H1 (cell line): ENCODE results near the gene F5. TPM values are rescaled to one million over a fixed set of nuclear protein-coding genes. Genes with fewer than 3 reads are reported as not detected.

Source experiments
- CTCF ChIA-PET: fragments of 300-600 bp; sonication (Branson Sonifier 250); formaldehyde crosslinking; loops from one replicate; lab custom pipeline; 2021; ENCODE audit not compliant: partially characterized antibody; lab: Charles Lee
- POLR2A ChIA-PET: fragments of 300-600 bp; sonication (Branson Sonifier 250); formaldehyde crosslinking; loops from one replicate; lab custom pipeline; 2021; ENCODE audit warnings: inconsistent platforms; ENCODE audit not compliant: partially characterized antibody; lab: Charles Lee
- DNase-seq, 2 experiments: peaks; one replicate each; pipeline versions ENCODE4 v3.0.0 to v3.0.0-alpha.2; 2010 to 2022; ENCODE audit warnings: low spot score in 2 of 2, low read depth in 1 of 2, mixed read lengths in 1 of 2
- FAIRE-seq: peaks from 2 replicates; lab custom pipeline; 2011; peaks lifted over from hg19 to GRCh38; lab: Jason Lieb, UNC
- H2AFZ ChIP-seq: 2 replicates; pipeline ENCODE4 v1.8.1; 2012; ENCODE audit warnings: low read length, inconsistent platforms
- H2AK5ac ChIP-seq: 2 replicates; pipeline ENCODE4 v1.6.1; 2013; ENCODE audit warnings: low read depth, low read length
- H2BK120ac ChIP-seq: replicated peaks from 2 replicates; pipeline ENCODE3; 2013; ENCODE audit warnings: low read depth, low read length, inconsistent platforms
- H2BK12ac ChIP-seq: 2 replicates; pipeline ENCODE4 v1.6.1; 2013; ENCODE audit warnings: low read depth, low read length
- H2BK15ac ChIP-seq: 2 replicates; pipeline ENCODE4 v1.6.1; 2013; ENCODE audit warnings: low read length
- H2BK20ac ChIP-seq: 2 replicates; pipeline ENCODE4 v1.6.1; 2013; ENCODE audit warnings: low read length
- H2BK5ac ChIP-seq: 2 replicates; pipeline ENCODE4 v1.6.1; 2013; ENCODE audit warnings: low read depth, low read length
- H3K14ac ChIP-seq: 2 replicates; pipeline ENCODE4 v1.6.1; 2013; ENCODE audit warnings: inconsistent platforms; ENCODE audit not compliant: insufficient read length
- H3K18ac ChIP-seq: 2 replicates; pipeline ENCODE4 v1.6.1; 2013; ENCODE audit warnings: low read length; ENCODE audit errors: extremely low read depth
- H3K23ac ChIP-seq: 2 replicates; pipeline ENCODE4 v1.6.1; 2013; ENCODE audit warnings: inconsistent platforms; ENCODE audit not compliant: insufficient read length
- H3K23me2 ChIP-seq: 2 replicates; pipeline ENCODE4 v1.6.1; 2013; ENCODE audit warnings: low read depth, low read length
- H3K27ac ChIP-seq: 2 replicates; pipeline ENCODE4 v1.6.1; 2011; ENCODE audit warnings: low read depth, low read length, inconsistent platforms
- H3K27me3 ChIP-seq, 4 experiments: replicated peaks in 1 of 4; 1 replicate in 1 of 4; 2 replicates in 3 of 4; pipeline versions ENCODE4 v1.6.1 to v1.8.1; 2011 to 2013; ENCODE audit warnings: low read length in 3 of 4, mild to moderate bottlenecking in 3 of 4, inconsistent platforms in 2 of 4, mixed read lengths in 2 of 4, moderate library complexity in 1 of 4; ENCODE audit not compliant: control insufficient read depth in 3 of 4, insufficient read depth in 3 of 4; ENCODE audit errors: extremely low read depth in 1 of 4
- H3K36me3 ChIP-seq, 4 experiments: 2 replicates each; pipeline versions ENCODE4 v1.6.1 to v1.8.1; 2011 to 2013; ENCODE audit warnings: mild to moderate bottlenecking in 4 of 4, low read length in 3 of 4, moderate library complexity in 2 of 4, control low read depth in 1 of 4, inconsistent platforms in 1 of 4; ENCODE audit not compliant: insufficient read depth in 4 of 4, control insufficient read depth in 2 of 4
- H3K4ac ChIP-seq: replicated peaks from 2 replicates; pipeline ENCODE3; 2013; ENCODE audit warnings: low read length, low read depth, mixed read lengths, inconsistent platforms; ENCODE audit not compliant: insufficient read length
- H3K4me1 ChIP-seq, 4 experiments: replicated peaks in 1 of 4; 1 replicate in 1 of 4; 2 replicates in 3 of 4; pipeline versions ENCODE4 v1.6.1 to v1.8.1; 2011 to 2013; ENCODE audit warnings: low read length in 3 of 4, inconsistent platforms in 2 of 4, mixed read lengths in 1 of 4; ENCODE audit not compliant: insufficient read depth in 4 of 4, control insufficient read depth in 3 of 4
- H3K4me2 ChIP-seq, 2 experiments: 2 replicates each; pipeline versions ENCODE4 v1.6.1 to v1.8.1; 2011 to 2013; ENCODE audit warnings: low read depth in 2 of 2, low read length in 2 of 2, control low read depth in 1 of 2, inconsistent platforms in 1 of 2, mild to moderate bottlenecking in 1 of 2; ENCODE audit not compliant: insufficient read depth in 1 of 2
- H3K4me3 ChIP-seq, 4 experiments: fragments of 200-600, 300-600 bp in 1 of 4; sonication (generic), shearing (Covaris generic), sonication (Bioruptor Twin) in 1 of 4; 2 replicates each; pipeline versions ENCODE4 v1.5.1 to v1.8.1; 2011 to 2016; ENCODE audit warnings: low read length in 4 of 4, low read depth in 3 of 4, control low read depth in 2 of 4, inconsistent platforms in 2 of 4, mild to moderate bottlenecking in 2 of 4, mixed read lengths in 1 of 4, moderate library complexity in 1 of 4; ENCODE audit not compliant: insufficient read depth in 2 of 4; ENCODE audit errors: extremely low read depth in 1 of 4
- H3K56ac ChIP-seq: replicated peaks from 2 replicates; pipeline ENCODE3; 2013; ENCODE audit warnings: low read depth, mild to moderate bottlenecking, mixed read lengths, low read length, inconsistent platforms; ENCODE audit not compliant: insufficient read length
- H3K79me1 ChIP-seq: 2 replicates; pipeline ENCODE4 v1.6.1; 2013; ENCODE audit warnings: low read depth, low read length, control low read depth
- H3K79me2 ChIP-seq, 2 experiments: 2 replicates each; pipeline versions ENCODE4 v1.6.1 to v1.8.1; 2012 to 2013; ENCODE audit warnings: low read length in 2 of 2, mild to moderate bottlenecking in 2 of 2, inconsistent platforms in 1 of 2; ENCODE audit not compliant: insufficient read depth in 2 of 2, control insufficient read depth in 1 of 2
- H3K9ac ChIP-seq, 4 experiments: replicated peaks in 1 of 4; 1 replicate in 1 of 4; 2 replicates in 3 of 4; pipeline versions ENCODE4 v1.6.1 to v1.8.1; 2011 to 2013; ENCODE audit warnings: low read depth in 3 of 4, low read length in 3 of 4, control low read depth in 2 of 4, mild to moderate bottlenecking in 2 of 4, moderate library complexity in 2 of 4, inconsistent platforms in 1 of 4; ENCODE audit errors: extremely low read depth in 1 of 4
- H3K9me3 ChIP-seq, 2 experiments: 2 replicates each; pipeline versions ENCODE4 v1.6.1 to v1.8.1; 2012 to 2013; ENCODE audit warnings: mild to moderate bottlenecking in 2 of 2, moderate library complexity in 2 of 2, control low read depth in 1 of 2, inconsistent platforms in 1 of 2, low read depth in 1 of 2, low read length in 1 of 2, mixed read lengths in 1 of 2; ENCODE audit not compliant: insufficient read depth in 2 of 2
- H4K20me1 ChIP-seq, 2 experiments: replicated peaks in 1 of 2; 2 replicates each; pipeline versions ENCODE3 to v1.8.1; 2011 to 2013; ENCODE audit warnings: inconsistent platforms in 2 of 2, low read length in 2 of 2, mild to moderate bottlenecking in 1 of 2; ENCODE audit not compliant: insufficient read depth in 2 of 2, control insufficient read depth in 1 of 2
- H4K5ac ChIP-seq: 2 replicates; pipeline ENCODE4 v1.6.1; 2013; ENCODE audit warnings: low read length, low read depth, mixed read lengths, inconsistent platforms; ENCODE audit not compliant: insufficient read length
- H4K8ac ChIP-seq: 2 replicates; pipeline ENCODE4 v1.8.0; 2013; ENCODE audit warnings: mild to moderate bottlenecking, moderate library complexity, low read length, inconsistent platforms; ENCODE audit not compliant: insufficient read depth; ENCODE audit errors: extremely low read depth
- H4K91ac ChIP-seq: replicated peaks from 2 replicates; pipeline ENCODE3; 2013; ENCODE audit warnings: low read length, mixed read lengths, inconsistent platforms; ENCODE audit not compliant: insufficient read length
- BRCA1 ChIP-seq: IDR thresholded peaks from 2 replicates; pipeline ENCODE4 v1.6.1; 2012; ENCODE audit warnings: low read depth, low read length, improper control_type of control experiment
- CTCF ChIP-seq, 3 experiments: IDR thresholded peaks; 1 replicate in 2 of 3; 2 replicates in 1 of 3; pipeline versions ENCODE4 v1.5.1 to v1.6.1; 2011; ENCODE audit warnings: low read length in 3 of 3, mild to moderate bottlenecking in 3 of 3, inconsistent platforms in 2 of 3, low read depth in 1 of 3, moderate library complexity in 1 of 3; ENCODE audit not compliant: insufficient read depth in 1 of 3; ENCODE audit errors: control extremely low read depth in 1 of 3
- MAX ChIP-seq: IDR thresholded peaks from 2 replicates; pipeline ENCODE4 v1.6.1; 2012; ENCODE audit warnings: inconsistent platforms
- NANOG ChIP-seq: IDR thresholded peaks from 2 replicates; pipeline ENCODE4 v1.6.1; 2011; ENCODE audit warnings: low read length, low read depth, mild to moderate bottlenecking, inconsistent platforms; ENCODE audit not compliant: insufficient read depth, poor library complexity, severe bottlenecking
- RAD21 ChIP-seq, 2 experiments: IDR thresholded peaks in 1 of 2; conservative IDR thresholded peaks in 1 of 2; 2 replicates each; pipeline ENCODE4 v1.6.1; 2011; ENCODE audit warnings: low read depth in 2 of 2, low read length in 2 of 2, improper control_type of control experiment in 1 of 2, inconsistent platforms in 1 of 2, mild to moderate bottlenecking in 1 of 2, moderate library complexity in 1 of 2
- SAP30 ChIP-seq: fragments of 300-600 bp; sonication (generic); IDR thresholded peaks from 2 replicates; pipeline ENCODE4 v1.7.1; 2012; ENCODE audit warnings: low read length, moderate library complexity, mild to moderate bottlenecking, inconsistent platforms; ENCODE audit not compliant: insufficient read depth, insufficient replicate concordance
- SP2 ChIP-seq: IDR thresholded peaks from 2 replicates; pipeline ENCODE4 v1.6.1; 2012; ENCODE audit warnings: mild to moderate bottlenecking, low read length, inconsistent platforms
- WGBS, 2 experiments: shearing (Covaris generic) in 1 of 2; methylation state at CpG; one replicate each; pipeline versions ENCODE4 v1.1.6 to v1.1.7; 2013 to 2015; ENCODE audit warnings: low lambda C conversion rate in 2 of 2, mixed read lengths in 2 of 2, inconsistent platforms in 1 of 2, low coverage in 1 of 2, missing lambda C conversion rate in 1 of 2; ENCODE audit not compliant: insufficient replicate concordance in 2 of 2, insufficient coverage in 1 of 2, insufficient read length in 1 of 2; ENCODE audit errors: extremely low coverage in 1 of 2, missing lambda C conversion rate in 1 of 2; 5-methylcytosine and 5-hydroxymethylcytosine counted together
- polyA plus RNA-seq, 7 experiments: library from polyadenylated mRNA; depleted of rRNA in 3 of 7; stranded (reverse) in 5 of 7; unstranded in 2 of 7; fragments of >200 nt in 5 of 7; fragments of 200-250 nt in 2 of 7; gene quantifications; 1 replicate in 5 of 7; 2 replicates in 1 of 7; 4 replicates in 1 of 7; pipeline versions ENCODE4 v1.2.1 to v1.2.3, GENCODE V29; 2011 to 2013; ENCODE audit warnings: missing spikeins in 2 of 7, mixed read lengths in 2 of 7
- total RNA-seq: library from RNA; stranded (reverse); fragmentation: NEBNext Ultra II Directional; extraction: Animal tissue kit (Norgen Biotek cat#: 25700); gene quantifications from 2 replicates; pipeline ENCODE4 v1.2.1, GENCODE V29; 2021

The F5 gene
- total and polyA plus RNA-seq, 2 of the 8 experiments (the other 6 are each of a cell fraction or from before 2014, with no cell fraction given): 0.04 to 0.06 TPM

GRCh38 chr1:169546087-169546995 is 39.9 kb downstream of the F5 start:
- Histone ChIP-seq H3K79me2 (no peaks in the 10 kb centered on the region), H4K91ac (no peak overlapping the region), H3K36me3 (no peaks in the 10 kb centered on the region), H2BK120ac (no peak overlapping the region), H3K23ac (no peak overlapping the region), H3K27ac (no peak overlapping the region), H3K4me1 (no peaks in the 10 kb centered on the region), H2AFZ (peak overlapping the region; percentile 73; the same call in 1 of the 2 replicates), H3K9ac (no peak overlapping the region), H3K9me3 (no peaks in the 10 kb centered on the region), H4K5ac (no peak overlapping the region), H3K18ac (no peak overlapping the region), H3K79me1 (no peaks in the 10 kb centered on the region), H3K4ac (no peak overlapping the region), H3K27me3 (no peaks in the 10 kb centered on the region), H2BK5ac (no peak overlapping the region), H2BK15ac (no peak overlapping the region), H3K23me2 (no peaks in the 10 kb centered on the region), H3K4me2 (no peak overlapping the region), H3K4me3 (no peak overlapping the region), H2BK20ac (no peak overlapping the region), H3K56ac (no peak overlapping the region), H4K8ac (no peak overlapping the region), H3K14ac (no peak overlapping the region), H4K20me1 (no peaks in the 10 kb centered on the region), H2BK12ac (no peak overlapping the region), H2AK5ac (no peak overlapping the region)
- DNase-seq (no peak), FAIRE-seq (peak; percentile 24)
- ChIA-PET CTCF (interaction anchor here (0.6 to 5.9 kb wide), 26 partner anchors 11 to 943 kb away, joined by 3 to 37 read pairs (median 4); partner anchors contain the start of genes CCDC181, F5 and METTL18), POLR2A (interaction anchor here (1.0 to 2.0 kb wide), 4 partner anchors 59 to 263 kb away, joined by 3 to 6 read pairs (median 4); partner anchors contain the start of gene SLC19A2)
- 58% methylated on average over 15 of the region's 15 CpGs; no CpG with 5 or more reads in 1 of the 2 experiments for WGBS, 2 experiments
- peak in 2 of 3 experiments; percentile 67 to 76; a peak in 3 of 4 replicates for TF ChIP-seq CTCF (IDR thresholded peaks at IDR 0.05; ENCODE audit: control extremely low read depth in 1 of 3, insufficient read depth in 1 of 3, low read depth in 1 of 3, low read length in 3 of 3)
- TF ChIP-seq SAP30: no peak
- no peak for TF ChIP-seq SP2
- no peak for TF ChIP-seq NANOG
- no peak for TF ChIP-seq MAX
- TF ChIP-seq BRCA1: no peak
- TF ChIP-seq RAD21 (IDR thresholded peaks at IDR 0.05 in 1 of 2, conservative IDR thresholded peaks at IDR 0.05 in 1 of 2; ENCODE audit: low read depth in 2 of 2, low read length in 2 of 2): peak; percentile 82 to 86
